GM18505 (cell line): ENCODE results near the gene C5orf63.

Source experiments
- ATAC-seq: cut with Tn5 transposase; IDR thresholded peaks from one replicate; pipeline ENCODE4 v1.9.1; 2021; ENCODE audit not compliant: unreplicated experiment
- POLR2A ChIP-seq: IDR thresholded peaks from 4 replicates; pipeline ENCODE4 v1.6.1; 2011; ENCODE audit warnings: borderline replicate concordance; ENCODE audit not compliant: insufficient read depth, insufficient read length; ENCODE audit errors: extremely low read depth

Gene C5orf63

DNA sequence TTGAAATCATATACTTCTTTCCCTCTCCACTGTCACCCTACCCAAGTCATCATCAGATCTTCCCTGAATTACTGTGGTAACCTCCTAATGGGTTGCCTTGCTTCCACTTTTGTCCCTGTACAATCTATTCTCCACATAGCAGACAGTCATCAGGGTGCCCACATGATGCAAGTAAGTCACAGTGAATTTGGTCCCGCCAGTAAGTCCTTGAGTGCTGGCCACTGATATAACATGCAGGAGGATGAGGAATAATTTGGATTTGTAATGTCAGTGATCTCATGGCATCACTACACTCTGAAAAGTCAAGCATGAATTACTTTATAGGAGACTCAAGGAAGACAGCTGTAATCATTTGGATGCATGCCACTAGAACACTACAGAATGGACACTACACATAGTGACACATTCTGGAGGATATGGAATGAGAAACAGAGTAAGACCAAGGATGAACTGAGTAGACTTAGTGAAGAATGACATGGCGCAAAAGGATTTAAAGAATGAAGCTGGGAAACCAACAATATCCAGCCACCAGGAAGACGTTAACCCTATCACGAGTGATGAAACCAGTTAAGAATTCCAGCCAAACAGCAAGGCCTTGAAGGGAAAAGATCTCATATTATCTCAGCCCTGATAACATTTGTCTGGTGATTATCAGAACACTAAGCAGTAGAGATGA, 71.5 kb downstream of the C5orf63 start:
- no peak for TF ChIP-seq POLR2A

More for the DNA sequence above, 71.5 kb downstream of the C5orf63 start:
- ATAC-seq, result no peak
